ENCODE measurements around the gene INMT.

The INMT gene

GRCh38 chr7:30726296-30727006, 25.5 kb upstream of the INMT start:
- TF ChIP-seq CTCF (IDR thresholded peaks at IDR 0.05; ENCODE audit: insufficient read depth, low read depth, low read length, missing control alignments), result no peak
- H3K4me3 ChIP-seq (ENCODE audit: low read depth, low read length), result no peak overlapping the region
- DNase-seq (ENCODE audit: low read depth), result no peak

GRCh38 chr7:30727061-30727945, 24.6 kb upstream of the INMT start:
- peak; percentile 18 for DNase-seq (ENCODE audit: low read depth)
- no peak overlapping the region for H3K4me3 ChIP-seq (ENCODE audit: low read depth, low read length)
- TF ChIP-seq CTCF (IDR thresholded peaks at IDR 0.05; ENCODE audit: insufficient read depth, low read depth, low read length, missing control alignments), result no peak

- no peak overlapping the region for H3K4me3 ChIP-seq (ENCODE audit: low read depth, low read length)
- TF ChIP-seq CTCF (IDR thresholded peaks at IDR 0.05; ENCODE audit: insufficient read depth, low read depth, low read length, missing control alignments), result no peak
- no peak for DNase-seq (ENCODE audit: low read depth)
These were observed 23.3 kb upstream of the INMT start for GRCh38 chr7:30728591-30729100.

GRCh38 chr7:30729642-30730041, 22.3 kb upstream of the INMT start:
- H3K4me3 ChIP-seq (ENCODE audit: low read depth, low read length), result no peak overlapping the region
- no peak for DNase-seq (ENCODE audit: low read depth)
- no peak for TF ChIP-seq CTCF (IDR thresholded peaks at IDR 0.05; ENCODE audit: insufficient read depth, low read depth, low read length, missing control alignments)

GRCh38 chr7:30730097-30730496, 21.8 kb upstream of the INMT start:
- no peak for TF ChIP-seq CTCF (IDR thresholded peaks at IDR 0.05; ENCODE audit: insufficient read depth, low read depth, low read length, missing control alignments)
- no peak for DNase-seq (ENCODE audit: low read depth)

GRCh38 chr7:30730996-30731395, 20.9 kb upstream of the INMT start:
- no peak for DNase-seq (ENCODE audit: low read depth)
- H3K4me3 ChIP-seq (ENCODE audit: low read depth, low read length), result no peak overlapping the region
- no peak for TF ChIP-seq CTCF (IDR thresholded peaks at IDR 0.05; ENCODE audit: insufficient read depth, low read depth, low read length, missing control alignments)

More at GRCh38 chr7:30730097-30730496, 21.8 kb upstream of the INMT start:
- H3K4me3 ChIP-seq (ENCODE audit: low read depth, low read length), result no peak overlapping the region

Data from GM12865 (cell line).